Measurements from ENCODE around the gene ESD. TPM values are rescaled to one million over a fixed set of nuclear protein-coding genes. Genes with fewer than 3 reads are reported as not detected.
"Not testable (repeated sequence)": the region's sequence is repeated elsewhere in the genome, so short reads cannot be mapped to it uniquely, and the experiment has no call there.

The ESD gene
- total RNA-seq, 1 donor from 2014 or later = 120 TPM

GRCh38 chr13:46771693-46772092, 25.3 kb downstream of the ESD start:
- peaks cover 12 to 38% (median 32%) of the 10 kb centered on the region in 3 donors for H3K36me3 ChIP-seq (ENCODE audit: control insufficient read depth in 3 of 3, insufficient read depth in 3 of 3, low read length in 3 of 3)

GRCh38 chr13:46769925-46770324, 27.0 kb downstream of the ESD start:
- H3K27me3 ChIP-seq (ENCODE audit: control insufficient read depth in 3 of 3, insufficient read depth in 3 of 3, low read length in 3 of 3); H3K9me3 ChIP-seq (ENCODE audit: control insufficient read depth in 3 of 3, low read length in 3 of 3); H3K4me1 ChIP-seq (ENCODE audit: control insufficient read depth in 3 of 3, insufficient read depth in 3 of 3, low read length in 3 of 3); H3K4me3 ChIP-seq (ENCODE audit: low read length in 3 of 3); H3K9ac ChIP-seq (ENCODE audit: low read depth in 1 of 3, low read length in 3 of 3); H3K27ac ChIP-seq (ENCODE audit: low read depth, low read length): not testable (repeated sequence)
- H3K36me3 ChIP-seq (ENCODE audit: control insufficient read depth in 3 of 3, insufficient read depth in 3 of 3, low read length in 3 of 3) = peaks cover 6 to 24% (median 20%) of the 10 kb centered on the region in 3 donors

More at GRCh38 chr13:46771693-46772092, 25.3 kb downstream of the ESD start:
- Histone ChIP-seq H3K9ac (ENCODE audit: low read depth in 1 of 3, low read length in 3 of 3) (no peak overlapping the region), H3K4me3 (ENCODE audit: low read length in 3 of 3) (no peak overlapping the region), H3K9me3 (ENCODE audit: control insufficient read depth in 3 of 3, low read length in 3 of 3) (no peaks in the 10 kb centered on the region), H3K27ac (ENCODE audit: low read depth, low read length) (no peak overlapping the region), H3K27me3 (ENCODE audit: control insufficient read depth in 3 of 3, insufficient read depth in 3 of 3, low read length in 3 of 3) (no peaks in the 10 kb centered on the region), H3K4me1 (ENCODE audit: control insufficient read depth in 3 of 3, insufficient read depth in 3 of 3, low read length in 3 of 3) (no peaks in the 10 kb centered on the region)

GRCh38 chr13:46761866-46762265, 35.1 kb downstream of the ESD start:
- H3K4me1 ChIP-seq (ENCODE audit: control insufficient read depth in 3 of 3, insufficient read depth in 3 of 3, low read length in 3 of 3) = no peaks in the 10 kb centered on the region
- no peak overlapping the region for H3K9ac ChIP-seq (ENCODE audit: low read depth in 1 of 3, low read length in 3 of 3)
- no peaks in the 10 kb centered on the region for H3K27me3 ChIP-seq (ENCODE audit: control insufficient read depth in 3 of 3, insufficient read depth in 3 of 3, low read length in 3 of 3)
- H3K4me3 ChIP-seq (ENCODE audit: low read length in 3 of 3) = no peak overlapping the region
- no peak overlapping the region for H3K27ac ChIP-seq (ENCODE audit: low read depth, low read length)
- no peaks in the 10 kb centered on the region for H3K9me3 ChIP-seq (ENCODE audit: control insufficient read depth in 3 of 3, low read length in 3 of 3)
- H3K36me3 ChIP-seq (ENCODE audit: control insufficient read depth in 3 of 3, insufficient read depth in 3 of 3, low read length in 3 of 3) = no peaks in the 10 kb centered on the region

GRCh38 chr13:46761174-46761573, 35.8 kb downstream of the ESD start:
- no peak overlapping the region for H3K4me3 ChIP-seq (ENCODE audit: low read length in 3 of 3)
- H3K4me1 ChIP-seq (ENCODE audit: control insufficient read depth in 3 of 3, insufficient read depth in 3 of 3, low read length in 3 of 3) = no peaks in the 10 kb centered on the region
- no peak overlapping the region for H3K9ac ChIP-seq (ENCODE audit: low read depth in 1 of 3, low read length in 3 of 3)
- no peak overlapping the region for H3K27ac ChIP-seq (ENCODE audit: low read depth, low read length)
- H3K9me3 ChIP-seq (ENCODE audit: control insufficient read depth in 3 of 3, low read length in 3 of 3) = no peaks in the 10 kb centered on the region
- H3K36me3 ChIP-seq (ENCODE audit: control insufficient read depth in 3 of 3, insufficient read depth in 3 of 3, low read length in 3 of 3) = no peaks in the 10 kb centered on the region
- no peaks in the 10 kb centered on the region for H3K27me3 ChIP-seq (ENCODE audit: control insufficient read depth in 3 of 3, insufficient read depth in 3 of 3, low read length in 3 of 3)

GRCh38 chr13:46759846-46760245, 37.1 kb downstream of the ESD start:
- Histone ChIP-seq H3K36me3 (ENCODE audit: control insufficient read depth in 3 of 3, insufficient read depth in 3 of 3, low read length in 3 of 3) (no peaks in the 10 kb centered on the region), H3K9ac (ENCODE audit: low read depth in 1 of 3, low read length in 3 of 3) (no peak overlapping the region), H3K27ac (ENCODE audit: low read depth, low read length) (no peak overlapping the region), H3K27me3 (ENCODE audit: control insufficient read depth in 3 of 3, insufficient read depth in 3 of 3, low read length in 3 of 3) (no peaks in the 10 kb centered on the region), H3K4me3 (ENCODE audit: low read length in 3 of 3) (no peak overlapping the region), H3K9me3 (ENCODE audit: control insufficient read depth in 3 of 3, low read length in 3 of 3) (no peaks in the 10 kb centered on the region), H3K4me1 (ENCODE audit: control insufficient read depth in 3 of 3, insufficient read depth in 3 of 3, low read length in 3 of 3) (no peaks in the 10 kb centered on the region)

- Histone ChIP-seq H3K4me1 (ENCODE audit: control insufficient read depth in 3 of 3, insufficient read depth in 3 of 3, low read length in 3 of 3) (no peaks in the 10 kb centered on the region), H3K9me3 (ENCODE audit: control insufficient read depth in 3 of 3, low read length in 3 of 3) (no peaks in the 10 kb centered on the region), H3K4me3 (ENCODE audit: low read length in 3 of 3) (no peak overlapping the region), H3K36me3 (ENCODE audit: control insufficient read depth in 3 of 3, insufficient read depth in 3 of 3, low read length in 3 of 3) (no peaks in the 10 kb centered on the region), H3K27me3 (ENCODE audit: control insufficient read depth in 3 of 3, insufficient read depth in 3 of 3, low read length in 3 of 3) (no peaks in the 10 kb centered on the region), H3K27ac (ENCODE audit: low read depth, low read length) (no peak overlapping the region), H3K9ac (ENCODE audit: low read depth in 1 of 3, low read length in 3 of 3) (no peak overlapping the region)
These were observed 39.3 kb downstream of the ESD start for GRCh38 chr13:46757640-46758039.

- H3K36me3 ChIP-seq (ENCODE audit: control insufficient read depth in 3 of 3, insufficient read depth in 3 of 3, low read length in 3 of 3) = no peaks in the 10 kb centered on the region
- no peak overlapping the region for H3K4me3 ChIP-seq (ENCODE audit: low read length in 3 of 3)
- H3K27ac ChIP-seq (ENCODE audit: low read depth, low read length) = no peak overlapping the region
- H3K9ac ChIP-seq (ENCODE audit: low read depth in 1 of 3, low read length in 3 of 3) = no peak overlapping the region
- no peaks in the 10 kb centered on the region for H3K9me3 ChIP-seq (ENCODE audit: control insufficient read depth in 3 of 3, low read length in 3 of 3)
- no peaks in the 10 kb centered on the region for H3K4me1 ChIP-seq (ENCODE audit: control insufficient read depth in 3 of 3, insufficient read depth in 3 of 3, low read length in 3 of 3)
- no peaks in the 10 kb centered on the region for H3K27me3 ChIP-seq (ENCODE audit: control insufficient read depth in 3 of 3, insufficient read depth in 3 of 3, low read length in 3 of 3)
These were observed 40.0 kb downstream of the ESD start for GRCh38 chr13:46756977-46757376.

- not testable (repeated sequence) for H3K9me3 ChIP-seq (ENCODE audit: control insufficient read depth in 3 of 3, low read length in 3 of 3); H3K36me3 ChIP-seq (ENCODE audit: control insufficient read depth in 3 of 3, insufficient read depth in 3 of 3, low read length in 3 of 3); H3K27me3 ChIP-seq (ENCODE audit: control insufficient read depth in 3 of 3, insufficient read depth in 3 of 3, low read length in 3 of 3); H3K4me3 ChIP-seq (ENCODE audit: low read length in 3 of 3); H3K4me1 ChIP-seq (ENCODE audit: control insufficient read depth in 3 of 3, insufficient read depth in 3 of 3, low read length in 3 of 3); H3K27ac ChIP-seq (ENCODE audit: low read depth, low read length); H3K9ac ChIP-seq (ENCODE audit: low read depth in 1 of 3, low read length in 3 of 3)
These were observed 41.5 kb downstream of the ESD start for GRCh38 chr13:46755508-46755907.

GRCh38 chr13:46754812-46755211, 42.1 kb downstream of the ESD start:
- H3K4me1 ChIP-seq (ENCODE audit: control insufficient read depth in 3 of 3, insufficient read depth in 3 of 3, low read length in 3 of 3) = no peaks in the 10 kb centered on the region
- H3K27me3 ChIP-seq (ENCODE audit: control insufficient read depth in 3 of 3, insufficient read depth in 3 of 3, low read length in 3 of 3) = no peaks in the 10 kb centered on the region
- H3K9ac ChIP-seq (ENCODE audit: low read depth in 1 of 3, low read length in 3 of 3) = no peak overlapping the region
- H3K9me3 ChIP-seq (ENCODE audit: control insufficient read depth in 3 of 3, low read length in 3 of 3) = no peaks in the 10 kb centered on the region
- H3K27ac ChIP-seq (ENCODE audit: low read depth, low read length) = no peak overlapping the region
- H3K36me3 ChIP-seq (ENCODE audit: control insufficient read depth in 3 of 3, insufficient read depth in 3 of 3, low read length in 3 of 3) = peaks cover 3 to 4% (median 4%) of the 10 kb centered on the region in 3 donors
- H3K4me3 ChIP-seq (ENCODE audit: low read length in 3 of 3) = no peak overlapping the region

GRCh38 chr13:46753917-46754316, 43.0 kb downstream of the ESD start:
- H3K27me3 ChIP-seq (ENCODE audit: control insufficient read depth in 3 of 3, insufficient read depth in 3 of 3, low read length in 3 of 3) = no peaks in the 10 kb centered on the region
- no peaks in the 10 kb centered on the region for H3K4me1 ChIP-seq (ENCODE audit: control insufficient read depth in 3 of 3, insufficient read depth in 3 of 3, low read length in 3 of 3)
- peaks cover 3 to 6% (median 5%) of the 10 kb centered on the region in 3 donors for H3K36me3 ChIP-seq (ENCODE audit: control insufficient read depth in 3 of 3, insufficient read depth in 3 of 3, low read length in 3 of 3)
- H3K4me3 ChIP-seq (ENCODE audit: low read length in 3 of 3) = no peak overlapping the region
- H3K9ac ChIP-seq (ENCODE audit: low read depth in 1 of 3, low read length in 3 of 3) = no peak overlapping the region
- H3K9me3 ChIP-seq (ENCODE audit: control insufficient read depth in 3 of 3, low read length in 3 of 3) = no peaks in the 10 kb centered on the region
- H3K27ac ChIP-seq (ENCODE audit: low read depth, low read length) = no peak overlapping the region

GRCh38 chr13:46753137-46753536, 43.8 kb downstream of the ESD start:
- H3K27me3 ChIP-seq (ENCODE audit: control insufficient read depth in 3 of 3, insufficient read depth in 3 of 3, low read length in 3 of 3) = no peaks in the 10 kb centered on the region
- no peaks in the 10 kb centered on the region for H3K4me1 ChIP-seq (ENCODE audit: control insufficient read depth in 3 of 3, insufficient read depth in 3 of 3, low read length in 3 of 3)
- H3K36me3 ChIP-seq (ENCODE audit: control insufficient read depth in 3 of 3, insufficient read depth in 3 of 3, low read length in 3 of 3) = peaks cover 3 to 8% (median 7%) of the 10 kb centered on the region in 3 donors
- H3K9ac ChIP-seq (ENCODE audit: low read depth in 1 of 3, low read length in 3 of 3) = no peak overlapping the region
- no peak overlapping the region for H3K4me3 ChIP-seq (ENCODE audit: low read length in 3 of 3)
- H3K27ac ChIP-seq (ENCODE audit: low read depth, low read length) = no peak overlapping the region
- no peaks in the 10 kb centered on the region for H3K9me3 ChIP-seq (ENCODE audit: control insufficient read depth in 3 of 3, low read length in 3 of 3)

All from skeletal muscle tissue (tissue), 4 donors.